Kidney (tissue), 14 donors: ENCODE results near the gene HPCAL1. TPM values are rescaled to one million over a fixed set of nuclear protein-coding genes. Genes with fewer than 3 reads are reported as not detected.

Source experiments
- DNase-seq, 5 donors: peaks; one replicate each; pipeline ENCODE4 v3.0.0-alpha.2; 2013 to 2020
- FAIRE-seq: peaks from 2 replicates; lab custom pipeline; 2012; peaks lifted over from hg19 to GRCh38; lab: Jason Lieb, UNC
- H3K27ac ChIP-seq, 2 donors: one replicate each; pipeline ENCODE4 v1.7.0; 2013; ENCODE audit warnings: low read depth in 2 of 2, low read length in 2 of 2, inconsistent platforms in 1 of 2
- H3K27me3 ChIP-seq: one replicate; pipeline ENCODE4 v1.7.1; 2013; ENCODE audit warnings: low read length, inconsistent platforms; ENCODE audit not compliant: control insufficient read depth, insufficient read depth
- H3K36me3 ChIP-seq, 3 donors: one replicate each; pipeline versions ENCODE4 v1.7.0 to v1.7.1; 2013; ENCODE audit warnings: low read length in 3 of 3, control low read depth in 1 of 3, inconsistent platforms in 1 of 3; ENCODE audit not compliant: insufficient read depth in 3 of 3, control insufficient read depth in 2 of 3
- H3K4me1 ChIP-seq, 3 donors: one replicate each; pipeline versions ENCODE4 v1.7.0 to v1.7.1; 2013; ENCODE audit warnings: low read length in 3 of 3, inconsistent platforms in 1 of 3, low read depth in 1 of 3; ENCODE audit not compliant: control insufficient read depth in 2 of 3, insufficient read depth in 2 of 3
- H3K4me3 ChIP-seq, 3 donors: one replicate each; pipeline versions ENCODE4 v1.7.0 to v1.8.1; 2013; ENCODE audit warnings: low read length in 3 of 3, control low read depth in 1 of 3, inconsistent platforms in 1 of 3
- H3K9ac ChIP-seq, 3 donors: one replicate each; pipeline versions ENCODE4 v1.7.0 to v1.7.1; 2013; ENCODE audit warnings: low read length in 3 of 3, control low read depth in 1 of 3, inconsistent platforms in 1 of 3
- H3K9me3 ChIP-seq, 3 donors: one replicate each; pipeline versions ENCODE4 v1.7.0 to v1.7.1; 2013; ENCODE audit warnings: low read length in 3 of 3, control low read depth in 1 of 3, inconsistent platforms in 1 of 3; ENCODE audit not compliant: control insufficient read depth in 2 of 3, insufficient read depth in 1 of 3
- intact Hi-C: fragments of 100-400 bp; cut with DNase I; formaldehyde crosslinking; loops from one replicate; pipeline ENCODE4 v1.11.1; 2022
- polyA plus RNA-seq: library from polyadenylated mRNA; stranded (reverse); fragments of 350-450 nt; fragmentation: Illumina TruSeq; extraction: RNeasy Lipid Tissue Mini Kit (QIAGEN cat#74804); gene quantifications from one replicate; pipeline ENCODE4 v1.2.3, GENCODE V29; 2014; ENCODE audit warnings: low read depth, low replicate concordance; ENCODE audit not compliant: insufficient read depth
- total RNA-seq: library from RNA; stranded (reverse); fragmentation: NEBNext Ultra II Directional; extraction: Animal tissue kit (Norgen Biotek cat#: 25700); gene quantifications from one replicate; pipeline ENCODE4 v1.2.1, GENCODE V29; 2021
- TF ChIP-seq, protein P1 (sequence below): IDR thresholded peaks from 3 replicates; pipeline ENCODE4 v1.5.1; 2012; ENCODE audit warnings: mild to moderate bottlenecking, moderate library complexity, borderline replicate concordance; ENCODE audit not compliant: insufficient read depth; ENCODE audit errors: extremely low read depth
- donor health status: control.
- donor health status: control.
- donor health status: control.
- donor health status: control.
- donor health status: control.
- donor health status: DM: yes; HTN: yes; CAD: no.
- donor health status: Normal renal cell carcinoma (clear cell type).

HPCAL1 gene
- total and polyA plus RNA-seq, 2 donors from 2014 or later = 47.3 to 121 TPM

- no peaks in the 10 kb centered on the region for H3K9me3 ChIP-seq
- FAIRE-seq (no peak), DNase-seq (peak in 2 of 5 donors; percentile 21 to 37)
- no peak overlapping the region for H3K4me3 ChIP-seq
- no peak overlapping the region for H3K9ac ChIP-seq
- H3K27ac ChIP-seq = no peak overlapping the region
- TF ChIP-seq, protein P1, sequence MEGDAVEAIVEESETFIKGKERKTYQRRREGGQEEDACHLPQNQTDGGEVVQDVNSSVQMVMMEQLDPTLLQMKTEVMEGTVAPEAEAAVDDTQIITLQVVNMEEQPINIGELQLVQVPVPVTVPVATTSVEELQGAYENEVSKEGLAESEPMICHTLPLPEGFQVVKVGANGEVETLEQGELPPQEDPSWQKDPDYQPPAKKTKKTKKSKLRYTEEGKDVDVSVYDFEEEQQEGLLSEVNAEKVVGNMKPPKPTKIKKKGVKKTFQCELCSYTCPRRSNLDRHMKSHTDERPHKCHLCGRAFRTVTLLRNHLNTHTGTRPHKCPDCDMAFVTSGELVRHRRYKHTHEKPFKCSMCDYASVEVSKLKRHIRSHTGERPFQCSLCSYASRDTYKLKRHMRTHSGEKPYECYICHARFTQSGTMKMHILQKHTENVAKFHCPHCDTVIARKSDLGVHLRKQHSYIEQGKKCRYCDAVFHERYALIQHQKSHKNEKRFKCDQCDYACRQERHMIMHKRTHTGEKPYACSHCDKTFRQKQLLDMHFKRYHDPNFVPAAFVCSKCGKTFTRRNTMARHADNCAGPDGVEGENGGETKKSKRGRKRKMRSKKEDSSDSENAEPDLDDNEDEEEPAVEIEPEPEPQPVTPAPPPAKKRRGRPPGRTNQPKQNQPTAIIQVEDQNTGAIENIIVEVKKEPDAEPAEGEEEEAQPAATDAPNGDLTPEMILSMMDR = no peak
- no peaks in the 10 kb centered on the region for H3K27me3 ChIP-seq
- intact Hi-C loops = no loop called here
- H3K4me1 ChIP-seq = peaks cover 0 to 23% (median 16%) of the 10 kb centered on the region in 3 donors
- no peaks in the 10 kb centered on the region for H3K36me3 ChIP-seq
Measured at GRCh38 chr2:10375570-10376281, 73.0 kb downstream of the HPCAL1 start.

DNA sequence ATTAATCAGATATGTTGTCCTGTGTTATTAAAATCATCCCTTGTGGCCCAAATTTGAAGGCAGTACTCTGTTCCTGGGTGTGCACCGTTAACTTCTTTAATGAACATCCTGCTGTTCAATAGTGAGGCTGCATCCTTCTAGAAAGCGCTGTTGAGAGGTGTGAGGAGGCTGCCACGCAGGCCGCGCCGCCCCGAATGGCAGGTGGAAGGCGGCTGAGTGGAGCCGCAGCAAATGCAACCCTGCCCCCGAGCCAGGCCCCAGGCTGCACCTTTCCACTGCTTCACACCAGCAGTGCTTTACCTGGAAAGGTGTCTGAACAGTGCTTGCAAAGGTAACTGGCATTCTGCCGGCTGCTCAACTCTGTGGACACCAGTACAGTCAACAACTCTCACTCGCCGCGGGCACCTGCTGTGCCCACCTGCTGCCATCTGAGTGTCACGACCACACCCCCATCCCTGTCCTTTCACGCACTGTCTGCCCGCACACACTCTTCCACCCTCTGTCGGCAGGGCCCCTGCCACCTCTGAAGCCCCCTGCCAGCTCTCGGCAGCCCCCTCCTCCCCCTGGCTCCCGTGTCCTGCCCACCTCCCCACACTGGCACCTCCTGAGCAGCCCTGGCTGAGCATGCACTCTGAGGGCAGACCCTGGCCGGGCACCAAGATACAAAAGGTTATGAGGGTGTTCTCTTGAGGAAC is 74.5 kb downstream of the HPCAL1 start:
- H3K4me3 ChIP-seq = no peak overlapping the region
- intact Hi-C loops = no loop called here
- no peaks in the 10 kb centered on the region for H3K27me3 ChIP-seq
- peaks cover 0 to 27% (median 15%) of the 10 kb centered on the region in 3 donors for H3K4me1 ChIP-seq
- TF ChIP-seq, protein P1 = no peak
- peak overlapping the region in 1 of 2 donors; percentile 49 for H3K27ac ChIP-seq
- FAIRE-seq = no peak
- H3K36me3 ChIP-seq = no peaks in the 10 kb centered on the region
- H3K9me3 ChIP-seq = no peaks in the 10 kb centered on the region
- H3K9ac ChIP-seq = no peak overlapping the region
- peak in 1 of 5 donors; percentile 59 for DNase-seq

GRCh38 chr2:10377747-10378085 is 75.0 kb downstream of the HPCAL1 start:
- FAIRE-seq = no peak
- no peaks in the 10 kb centered on the region for H3K9me3 ChIP-seq
- H3K27me3 ChIP-seq = no peaks in the 10 kb centered on the region
- H3K4me3 ChIP-seq = no peak overlapping the region
- peak in 1 of 5 donors; percentile 64 for DNase-seq
- peaks cover 0 to 27% (median 15%) of the 10 kb centered on the region in 3 donors for H3K4me1 ChIP-seq
- intact Hi-C loops = no loop called here
- TF ChIP-seq, protein P1 = no peak
- H3K36me3 ChIP-seq = no peaks in the 10 kb centered on the region
- no peak overlapping the region for H3K9ac ChIP-seq
- H3K27ac ChIP-seq = peak overlapping the region in 1 of 2 donors; percentile 49
